ENCODE measurements around the gene RASL11A. TPM values are rescaled to one million over a fixed set of nuclear protein-coding genes. Genes with fewer than 3 reads are reported as not detected.

Gene RASL11A
- total RNA-seq, 1 experiment from 2014 or later: 2.7 TPM

DNA sequence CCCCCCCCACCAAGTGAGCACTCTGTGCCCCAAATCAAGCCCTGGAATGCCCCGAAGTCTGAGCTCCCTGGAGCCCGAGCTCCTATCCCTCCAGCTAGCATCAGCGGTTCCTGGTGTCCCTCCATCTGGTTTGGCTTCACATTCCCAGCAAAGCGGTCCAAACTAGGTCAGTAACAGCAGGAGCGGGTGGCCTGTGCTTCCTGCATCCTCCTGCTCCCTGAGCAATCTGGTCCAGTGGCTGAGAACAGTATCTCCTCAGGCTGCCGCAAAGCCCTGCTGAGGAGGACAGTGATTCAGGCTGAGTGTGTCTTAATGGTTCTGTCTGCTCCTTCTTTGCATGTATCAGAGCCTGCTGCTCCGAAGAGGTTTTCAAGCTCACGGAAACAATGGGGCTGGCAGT, 25.9 kb downstream of the RASL11A start:
- no peaks in the 10 kb centered on the region for H3K79me1 ChIP-seq (ENCODE audit: insufficient read depth, low read depth, low read length, poor library complexity, severe bottlenecking)
- no peak overlapping the region for H3K4me3 Mint-ChIP-seq

More for the DNA sequence above, 25.9 kb downstream of the RASL11A start:
- no peaks in the 10 kb centered on the region for H3K4me1 ChIP-seq (ENCODE audit: insufficient read depth, low read length)
- no peak overlapping the region for H3K4ac ChIP-seq (ENCODE audit: low read depth, low read length)
- no peak overlapping the region for H3K4me2 ChIP-seq (ENCODE audit: insufficient read depth, insufficient read length, low read length)
- no peaks in the 10 kb centered on the region for H3K27me3 ChIP-seq (ENCODE audit: insufficient read depth, low read length)
- no peak overlapping the region for H3K18ac ChIP-seq (ENCODE audit: insufficient read length, low read depth, low read length)
- H3K4me1 Mint-ChIP-seq: no peaks in the 10 kb centered on the region
- no peak overlapping the region for H2BK15ac ChIP-seq (ENCODE audit: low read depth, low read length)
- no peak overlapping the region for H3K56ac ChIP-seq (ENCODE audit: insufficient read length, low read depth, low read length)
- no peak overlapping the region for H4K8ac ChIP-seq (replicated peaks; ENCODE audit: insufficient read length, low read depth, low read length)
- no peaks in the 10 kb centered on the region for H3K79me2 ChIP-seq (ENCODE audit: insufficient read depth, low read length)
- no peak overlapping the region for H3K27ac ChIP-seq (ENCODE audit: insufficient read length, low read depth, low read length)
- no peak overlapping the region for H3K9ac ChIP-seq (ENCODE audit: extremely low read depth, insufficient read length, low read length)
- WGBS (ENCODE audit: extremely low coverage, insufficient read length, low lambda C conversion rate): no CpG with 5 or more reads among the region's 8 CpGs
- no peak overlapping the region for H2AFZ ChIP-seq (ENCODE audit: low read length)
- peak overlapping the region in 1 of 3 experiments; percentile 87; a peak in 1 of 7 replicates for H3K27ac Mint-ChIP-seq
- H2AK5ac ChIP-seq (ENCODE audit: insufficient read length, low read length): no peak overlapping the region
- no peak overlapping the region for H2BK5ac ChIP-seq (ENCODE audit: insufficient read length, low read length)
- no peaks in the 10 kb centered on the region for H4K20me1 ChIP-seq (ENCODE audit: control insufficient read depth, insufficient read depth, insufficient read length)
- no peak overlapping the region for H3K23ac ChIP-seq (ENCODE audit: insufficient read length, low read depth, low read length)
- H4K5ac ChIP-seq (ENCODE audit: insufficient read length, low read depth, low read length): no peak overlapping the region
- no peaks in the 10 kb centered on the region for H3K36me3 Mint-ChIP-seq (ENCODE audit: insufficient read depth in 1 of 3, low read depth in 3 of 3)
- H2BK120ac ChIP-seq (ENCODE audit: low read depth, low read length, poor library complexity, severe bottlenecking): no peak overlapping the region
- no peak overlapping the region for H2BK20ac ChIP-seq (ENCODE audit: low read depth, low read length, poor library complexity, severe bottlenecking)
- no peaks in the 10 kb centered on the region for H3K9me3 ChIP-seq (ENCODE audit: control insufficient read depth, low read depth, low read length)
- DNase-seq: no peak
- H3K27me3 Mint-ChIP-seq (ENCODE audit: low read depth): peaks cover 2% of the 10 kb centered on the region
- H2BK12ac ChIP-seq (ENCODE audit: insufficient read length, low read depth, low read length): no peak overlapping the region
- H4K91ac ChIP-seq (ENCODE audit: insufficient read length, low read depth, low read length): no peak overlapping the region
- no peak overlapping the region for H3T11ph ChIP-seq (ENCODE audit: low read length)
- no peaks in the 10 kb centered on the region for H3K23me2 ChIP-seq (ENCODE audit: insufficient read length, low read depth, low read length, poor library complexity, severe bottlenecking)
- no peak overlapping the region for H3K14ac ChIP-seq (ENCODE audit: insufficient read depth, low read length)
- TF ChIP-seq, protein P1, sequence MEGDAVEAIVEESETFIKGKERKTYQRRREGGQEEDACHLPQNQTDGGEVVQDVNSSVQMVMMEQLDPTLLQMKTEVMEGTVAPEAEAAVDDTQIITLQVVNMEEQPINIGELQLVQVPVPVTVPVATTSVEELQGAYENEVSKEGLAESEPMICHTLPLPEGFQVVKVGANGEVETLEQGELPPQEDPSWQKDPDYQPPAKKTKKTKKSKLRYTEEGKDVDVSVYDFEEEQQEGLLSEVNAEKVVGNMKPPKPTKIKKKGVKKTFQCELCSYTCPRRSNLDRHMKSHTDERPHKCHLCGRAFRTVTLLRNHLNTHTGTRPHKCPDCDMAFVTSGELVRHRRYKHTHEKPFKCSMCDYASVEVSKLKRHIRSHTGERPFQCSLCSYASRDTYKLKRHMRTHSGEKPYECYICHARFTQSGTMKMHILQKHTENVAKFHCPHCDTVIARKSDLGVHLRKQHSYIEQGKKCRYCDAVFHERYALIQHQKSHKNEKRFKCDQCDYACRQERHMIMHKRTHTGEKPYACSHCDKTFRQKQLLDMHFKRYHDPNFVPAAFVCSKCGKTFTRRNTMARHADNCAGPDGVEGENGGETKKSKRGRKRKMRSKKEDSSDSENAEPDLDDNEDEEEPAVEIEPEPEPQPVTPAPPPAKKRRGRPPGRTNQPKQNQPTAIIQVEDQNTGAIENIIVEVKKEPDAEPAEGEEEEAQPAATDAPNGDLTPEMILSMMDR (conservative IDR thresholded peaks at IDR 0.05): no peak
- peaks cover 0 to 3% of the 10 kb centered on the region in 2 experiments; a peak in 1 of 5 replicates for H3K9me3 Mint-ChIP-seq

Measured in H9 (cell line).